ENCODE results near the gene NAA16.
"Not testable (repeated sequence)": the region's sequence is repeated elsewhere in the genome, so short reads cannot be mapped to it uniquely, and the experiment has no call there.

The NAA16 gene

GRCh38 chr13:41408746-41409145, 97.7 kb downstream of the NAA16 start:
- DNase-seq (no peak), ATAC-seq (no peak)

GRCh38 chr13:41409611-41410010, 98.5 kb downstream of the NAA16 start:
- no peak for DNase-seq
- no peak for ATAC-seq

GRCh38 chr13:41411060-41411459, 100.0 kb downstream of the NAA16 start:
- no peak for ATAC-seq

GRCh38 chr13:41411522-41411921, 100.5 kb downstream of the NAA16 start:
- peak; percentile 59 for ATAC-seq
- DNase-seq: peak; percentile 12

More at GRCh38 chr13:41411060-41411459, 100.0 kb downstream of the NAA16 start:
- no peak for DNase-seq

- no peak for ATAC-seq
Measured at GRCh38 chr13:41413872-41414271, 102.8 kb downstream of the NAA16 start.

GRCh38 chr13:41416276-41416675, 105.2 kb downstream of the NAA16 start:
- DNase-seq: no peak

More at GRCh38 chr13:41413872-41414271, 102.8 kb downstream of the NAA16 start:
- no peak for DNase-seq

GRCh38 chr13:41418027-41418426, 107.0 kb downstream of the NAA16 start:
- no peak for DNase-seq
- no peak for ATAC-seq

More at GRCh38 chr13:41416276-41416675, 105.2 kb downstream of the NAA16 start:
- no peak for ATAC-seq

GRCh38 chr13:41418731-41419130, 107.7 kb downstream of the NAA16 start:
- ATAC-seq: no peak
- no peak for DNase-seq

GRCh38 chr13:41419206-41419605, 108.1 kb downstream of the NAA16 start:
- DNase-seq: no peak

GRCh38 chr13:41420146-41420545, 109.1 kb downstream of the NAA16 start:
- ATAC-seq (no peak), DNase-seq (no peak)

More at GRCh38 chr13:41419206-41419605, 108.1 kb downstream of the NAA16 start:
- no peak for ATAC-seq

- not testable (repeated sequence) for ATAC-seq
Measured at GRCh38 chr13:41421330-41421729, 110.3 kb downstream of the NAA16 start.

GRCh38 chr13:41421983-41422382, 110.9 kb downstream of the NAA16 start:
- ATAC-seq: not testable (repeated sequence)

More at GRCh38 chr13:41421330-41421729, 110.3 kb downstream of the NAA16 start:
- not testable (repeated sequence) for DNase-seq

GRCh38 chr13:41423259-41423658, 112.2 kb downstream of the NAA16 start:
- not testable (repeated sequence) for ATAC-seq, DNase-seq

More at GRCh38 chr13:41421983-41422382, 110.9 kb downstream of the NAA16 start:
- not testable (repeated sequence) for DNase-seq

GRCh38 chr13:41424675-41425074, 113.6 kb downstream of the NAA16 start:
- DNase-seq, ATAC-seq: not testable (repeated sequence)

- peak; percentile 46 for ATAC-seq
Measured at GRCh38 chr13:41426047-41426446, 115.0 kb downstream of the NAA16 start.

More at GRCh38 chr13:41426047-41426446, 115.0 kb downstream of the NAA16 start:
- no peak for DNase-seq

Measured in stimulated activated naive CD8-positive, alpha-beta T cell treated with anti-CD3 and anti-CD28 coated beads, Interleukin-15, Interleukin-2, amounts not matched to agents 100 U/mL and 50 U/mL, for 24 hours (primary cell).